GM12864 (cell line): ENCODE data around the gene RBMS1.

Source experiments
- DNase-seq: peaks from one replicate; pipeline ENCODE4 v3.0.0-alpha.2; 2011; ENCODE audit warnings: low read depth
- H3K4me3 ChIP-seq: 2 replicates; pipeline ENCODE4 v1.5.1; 2011; ENCODE audit warnings: mild to moderate bottlenecking, low read depth, low read length, control low read depth
- TF ChIP-seq, protein P1 (sequence below): IDR thresholded peaks from 2 replicates; pipeline ENCODE4 v1.5.1; 2011; ENCODE audit warnings: low read depth, mild to moderate bottlenecking, moderate library complexity, low read length, control low read depth, inconsistent platforms; ENCODE audit errors: missing control alignments

Gene RBMS1

DNA sequence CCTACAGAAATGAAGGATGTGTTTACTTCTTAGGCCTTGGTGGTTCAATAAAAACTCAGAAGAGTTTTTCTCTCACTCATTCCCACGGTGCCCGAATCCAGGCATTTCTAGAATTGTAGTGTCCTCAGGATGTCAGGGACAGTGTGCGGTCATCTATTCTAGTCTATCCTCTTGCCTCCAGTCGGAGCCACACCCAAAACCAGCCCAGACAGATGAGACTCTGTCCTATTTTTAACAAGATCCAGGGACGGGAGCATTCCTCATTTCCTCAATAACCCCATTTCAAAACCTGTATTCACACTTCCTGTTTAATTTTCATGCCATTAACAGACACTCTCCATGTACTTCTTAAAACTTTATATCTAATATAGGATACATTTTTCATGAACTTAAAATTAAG, 11.6 kb upstream of the RBMS1 start:
- no peak overlapping the region for H3K4me3 ChIP-seq
- no peak for DNase-seq
- TF ChIP-seq, protein P1, sequence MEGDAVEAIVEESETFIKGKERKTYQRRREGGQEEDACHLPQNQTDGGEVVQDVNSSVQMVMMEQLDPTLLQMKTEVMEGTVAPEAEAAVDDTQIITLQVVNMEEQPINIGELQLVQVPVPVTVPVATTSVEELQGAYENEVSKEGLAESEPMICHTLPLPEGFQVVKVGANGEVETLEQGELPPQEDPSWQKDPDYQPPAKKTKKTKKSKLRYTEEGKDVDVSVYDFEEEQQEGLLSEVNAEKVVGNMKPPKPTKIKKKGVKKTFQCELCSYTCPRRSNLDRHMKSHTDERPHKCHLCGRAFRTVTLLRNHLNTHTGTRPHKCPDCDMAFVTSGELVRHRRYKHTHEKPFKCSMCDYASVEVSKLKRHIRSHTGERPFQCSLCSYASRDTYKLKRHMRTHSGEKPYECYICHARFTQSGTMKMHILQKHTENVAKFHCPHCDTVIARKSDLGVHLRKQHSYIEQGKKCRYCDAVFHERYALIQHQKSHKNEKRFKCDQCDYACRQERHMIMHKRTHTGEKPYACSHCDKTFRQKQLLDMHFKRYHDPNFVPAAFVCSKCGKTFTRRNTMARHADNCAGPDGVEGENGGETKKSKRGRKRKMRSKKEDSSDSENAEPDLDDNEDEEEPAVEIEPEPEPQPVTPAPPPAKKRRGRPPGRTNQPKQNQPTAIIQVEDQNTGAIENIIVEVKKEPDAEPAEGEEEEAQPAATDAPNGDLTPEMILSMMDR = no peak

GRCh38 chr2:160502478-160502877, 8.9 kb upstream of the RBMS1 start:
- TF ChIP-seq, protein P1 = no peak
- DNase-seq = no peak
- H3K4me3 ChIP-seq = no peak overlapping the region

- TF ChIP-seq, protein P1 = no peak
- no peak for DNase-seq
- no peak overlapping the region for H3K4me3 ChIP-seq
Observed at GRCh38 chr2:160501370-160501769, 7.8 kb upstream of the RBMS1 start.

GRCh38 chr2:160499865-160500264, 6.3 kb upstream of the RBMS1 start:
- no peak for DNase-seq
- no peak overlapping the region for H3K4me3 ChIP-seq
- TF ChIP-seq, protein P1 = no peak

DNA sequence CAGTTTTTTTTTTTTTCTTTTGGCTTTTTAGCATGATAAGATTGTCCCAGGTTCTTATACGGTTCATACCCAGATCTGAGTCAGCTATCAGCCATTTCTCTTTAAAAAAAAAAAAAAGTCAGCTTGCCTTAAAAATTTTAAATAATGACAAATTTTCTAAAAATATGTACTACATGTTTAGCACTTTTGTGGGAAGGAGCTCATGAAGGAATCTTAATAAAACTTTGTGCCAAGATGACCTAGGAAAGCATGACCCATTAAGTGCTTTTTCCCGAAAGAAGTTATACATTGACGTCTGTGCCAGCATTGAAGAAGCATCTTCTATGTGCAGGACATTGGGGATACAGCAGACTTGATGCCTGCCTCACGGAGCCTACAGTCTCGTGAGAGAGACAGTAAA, 4.5 kb upstream of the RBMS1 start:
- DNase-seq = no peak
- H3K4me3 ChIP-seq = no peak overlapping the region
- TF ChIP-seq, protein P1 = no peak

DNA sequence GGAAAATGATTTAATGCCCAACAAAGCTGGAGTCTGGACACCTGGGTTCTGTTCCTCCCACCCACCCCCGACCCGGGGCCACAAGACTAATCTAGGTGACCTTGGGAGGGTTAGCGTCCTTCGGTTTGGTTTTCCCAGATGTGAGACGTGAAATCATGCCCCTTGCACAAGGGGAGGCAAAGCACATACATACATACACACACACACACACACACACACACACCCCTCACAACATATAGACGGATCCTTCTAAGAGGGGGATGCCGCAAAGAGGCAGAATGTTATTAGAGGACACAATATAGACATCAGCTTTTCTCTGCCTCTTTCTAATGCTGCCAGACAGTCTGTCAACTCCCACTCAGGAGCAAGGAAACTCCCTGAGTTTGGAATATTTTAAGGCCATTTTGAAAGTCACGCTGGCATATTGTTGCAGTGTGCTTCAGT, 616 bp upstream of the RBMS1 start:
- no peak overlapping the region for H3K4me3 ChIP-seq

More for the DNA sequence above, 616 bp upstream of the RBMS1 start:
- TF ChIP-seq, protein P1 = no peak
- no peak for DNase-seq
